HUES64 (cell line): ENCODE results near the gene EMC10.
A peak's percentile ranks its signal among the peaks of the same experiment; 100 is the strongest.

Source experiments
- H3K27ac ChIP-seq: 2 replicates; pipeline ENCODE4 v1.7.0; 2013; ENCODE audit warnings: low read depth, low read length, inconsistent platforms
- H3K27me3 ChIP-seq: 2 replicates; pipeline ENCODE4 v1.6.1; 2013; ENCODE audit warnings: mild to moderate bottlenecking, low read length; ENCODE audit not compliant: insufficient read depth
- H3K36me3 ChIP-seq: 2 replicates; pipeline ENCODE4 v1.6.1; 2013; ENCODE audit warnings: mild to moderate bottlenecking, low read length; ENCODE audit not compliant: insufficient read depth
- H3K4me1 ChIP-seq: 2 replicates; pipeline ENCODE4 v1.6.1; 2013; ENCODE audit warnings: mild to moderate bottlenecking, low read length, moderate library complexity; ENCODE audit not compliant: insufficient read depth
- H3K4me3 ChIP-seq: 2 replicates; pipeline ENCODE4 v1.5.1; 2013; ENCODE audit warnings: mild to moderate bottlenecking, low read length, moderate library complexity
- H3K9ac ChIP-seq: 2 replicates; pipeline ENCODE4 v1.6.1; 2013; ENCODE audit warnings: mild to moderate bottlenecking, low read depth, low read length
- H3K9me3 ChIP-seq: 2 replicates; pipeline ENCODE4 v1.6.1; 2013; ENCODE audit warnings: low read depth, low read length; ENCODE audit not compliant: insufficient read depth
- WGBS: fragments of 150-250, 120-280 bp; methylation state at CpG from one replicate; pipeline ENCODE4 v1.1.7; 2013; ENCODE audit warnings: missing lambda C conversion rate; 5-methylcytosine and 5-hydroxymethylcytosine counted together

The EMC10 gene

GRCh38 chr19:50490991-50491472 lies 14.7 kb downstream of the EMC10 start:
- Histone ChIP-seq H3K27ac (no peak overlapping the region), H3K27me3 (peaks cover 35% of the 10 kb centered on the region), H3K4me1 (no peaks in the 10 kb centered on the region; the same call in 1 of the 2 replicates), H3K9me3 (peaks cover 17% of the 10 kb centered on the region), H3K36me3 (no peaks in the 10 kb centered on the region), H3K4me3 (no peak overlapping the region), H3K9ac (no peak overlapping the region)
- 82% methylated on average over 26 of the region's 26 CpGs for WGBS

GRCh38 chr19:50492303-50493052 lies 16.2 kb downstream of the EMC10 start:
- H3K27me3 ChIP-seq = peaks cover 44% of the 10 kb centered on the region
- no peaks in the 10 kb centered on the region for H3K36me3 ChIP-seq
- H3K27ac ChIP-seq = no peak overlapping the region
- 42% methylated on average over 9 of the region's 12 CpGs for WGBS
- H3K4me3 ChIP-seq = no peak overlapping the region
- H3K9me3 ChIP-seq = peaks cover 6% of the 10 kb centered on the region; the same call in 1 of the 2 replicates
- no peak overlapping the region for H3K9ac ChIP-seq
- H3K4me1 ChIP-seq = no peaks in the 10 kb centered on the region; the same call in 1 of the 2 replicates

DNA sequence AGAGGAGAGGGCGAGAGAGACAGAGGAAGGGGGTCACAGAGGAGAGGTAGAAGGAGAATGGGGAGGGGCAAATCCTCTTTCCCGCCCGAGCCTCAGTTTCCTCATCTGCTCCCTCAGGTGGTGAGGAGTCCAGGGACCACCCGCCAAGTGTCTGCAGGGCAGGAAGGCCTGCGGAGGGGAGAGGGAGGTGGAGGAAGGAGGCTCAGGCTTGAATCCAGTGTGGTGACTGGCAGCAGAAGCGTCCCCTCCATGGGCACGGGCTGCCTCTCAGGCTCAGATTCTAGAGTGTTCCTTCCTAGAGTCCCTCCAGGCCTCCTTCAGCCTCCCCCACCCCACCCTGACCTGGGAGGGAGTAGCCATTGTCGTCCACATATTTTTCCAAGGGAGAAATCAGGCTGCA lies 16.9 kb downstream of the EMC10 start:
- H3K27me3 ChIP-seq = peaks cover 51% of the 10 kb centered on the region
- 69% methylated on average over 8 of the region's 8 CpGs for WGBS

GRCh38 chr19:50494186-50495019 lies 18.1 kb downstream of the EMC10 start:
- H3K27me3 ChIP-seq = peaks cover 56% of the 10 kb centered on the region
- 58% methylated on average over 4 of the region's 7 CpGs for WGBS
- peaks cover 6% of the 10 kb centered on the region; the same call in 1 of the 2 replicates for H3K9me3 ChIP-seq

More for the DNA sequence above, 16.9 kb downstream of the EMC10 start:
- Histone ChIP-seq H3K27ac (no peak overlapping the region), H3K36me3 (no peaks in the 10 kb centered on the region), H3K4me3 (no peak overlapping the region), H3K9me3 (peaks cover 6% of the 10 kb centered on the region; the same call in 1 of the 2 replicates), H3K9ac (no peak overlapping the region), H3K4me1 (no peaks in the 10 kb centered on the region; the same call in 1 of the 2 replicates)

DNA sequence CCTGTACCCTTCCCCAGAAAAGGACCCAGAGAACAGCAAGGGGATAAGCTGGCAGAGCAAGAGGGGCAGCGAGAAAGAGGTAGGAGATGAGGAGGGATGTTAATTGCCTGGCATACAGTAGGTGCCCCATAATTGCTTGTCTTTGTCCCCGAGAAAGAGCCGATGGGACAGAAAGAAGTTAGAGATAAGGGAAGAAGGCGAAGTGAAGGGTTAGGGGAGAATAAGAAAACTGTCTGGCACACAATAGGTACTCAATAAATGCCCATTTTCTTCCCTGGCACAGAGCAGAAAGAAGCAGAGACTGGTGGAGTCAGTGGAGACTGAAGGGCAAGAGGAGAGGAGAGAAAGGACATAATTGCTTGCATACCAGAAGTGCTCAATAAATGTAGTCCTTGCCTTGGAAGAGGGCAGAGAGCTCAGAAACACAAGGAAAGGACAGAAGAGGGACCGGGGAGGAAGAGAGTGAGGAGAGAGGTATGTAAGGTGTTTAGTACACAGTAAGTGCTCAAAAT lies 18.8 kb downstream of the EMC10 start:
- Histone ChIP-seq H3K27ac (no peak overlapping the region), H3K36me3 (no peaks in the 10 kb centered on the region), H3K4me3 (no peak overlapping the region), H3K9ac (no peak overlapping the region), H3K9me3 (peaks cover 6% of the 10 kb centered on the region; the same call in 1 of the 2 replicates), H3K27me3 (peaks cover 61% of the 10 kb centered on the region), H3K4me1 (no peaks in the 10 kb centered on the region)
- WGBS = 86% methylated on average over 5 of the region's 5 CpGs

More at GRCh38 chr19:50494186-50495019, 18.1 kb downstream of the EMC10 start:
- no peak overlapping the region for H3K9ac ChIP-seq
- no peaks in the 10 kb centered on the region for H3K36me3 ChIP-seq
- no peak overlapping the region for H3K4me3 ChIP-seq
- H3K4me1 ChIP-seq = no peaks in the 10 kb centered on the region; the same call in 1 of the 2 replicates
- no peak overlapping the region for H3K27ac ChIP-seq

- no peaks in the 10 kb centered on the region for H3K36me3 ChIP-seq
- H3K27me3 ChIP-seq = peaks cover 61% of the 10 kb centered on the region
- H3K9me3 ChIP-seq = no peaks in the 10 kb centered on the region; the same call in 1 of the 2 replicates
- no peaks in the 10 kb centered on the region for H3K4me1 ChIP-seq
- H3K27ac ChIP-seq = no peak overlapping the region
- no peak overlapping the region for H3K9ac ChIP-seq
- 72% methylated on average over 26 of the region's 30 CpGs for WGBS
- H3K4me3 ChIP-seq = no peak overlapping the region
Measured at GRCh38 chr19:50496189-50497021, 20.1 kb downstream of the EMC10 start.

GRCh38 chr19:50497022-50497405 lies 20.7 kb downstream of the EMC10 start:
- Histone ChIP-seq H3K36me3 (no peaks in the 10 kb centered on the region), H3K27ac (no peak overlapping the region), H3K27me3 (peaks cover 55% of the 10 kb centered on the region), H3K4me3 (no peak overlapping the region), H3K4me1 (no peaks in the 10 kb centered on the region), H3K9ac (no peak overlapping the region), H3K9me3 (no peaks in the 10 kb centered on the region)
- 77% methylated on average over 8 of the region's 8 CpGs for WGBS

DNA sequence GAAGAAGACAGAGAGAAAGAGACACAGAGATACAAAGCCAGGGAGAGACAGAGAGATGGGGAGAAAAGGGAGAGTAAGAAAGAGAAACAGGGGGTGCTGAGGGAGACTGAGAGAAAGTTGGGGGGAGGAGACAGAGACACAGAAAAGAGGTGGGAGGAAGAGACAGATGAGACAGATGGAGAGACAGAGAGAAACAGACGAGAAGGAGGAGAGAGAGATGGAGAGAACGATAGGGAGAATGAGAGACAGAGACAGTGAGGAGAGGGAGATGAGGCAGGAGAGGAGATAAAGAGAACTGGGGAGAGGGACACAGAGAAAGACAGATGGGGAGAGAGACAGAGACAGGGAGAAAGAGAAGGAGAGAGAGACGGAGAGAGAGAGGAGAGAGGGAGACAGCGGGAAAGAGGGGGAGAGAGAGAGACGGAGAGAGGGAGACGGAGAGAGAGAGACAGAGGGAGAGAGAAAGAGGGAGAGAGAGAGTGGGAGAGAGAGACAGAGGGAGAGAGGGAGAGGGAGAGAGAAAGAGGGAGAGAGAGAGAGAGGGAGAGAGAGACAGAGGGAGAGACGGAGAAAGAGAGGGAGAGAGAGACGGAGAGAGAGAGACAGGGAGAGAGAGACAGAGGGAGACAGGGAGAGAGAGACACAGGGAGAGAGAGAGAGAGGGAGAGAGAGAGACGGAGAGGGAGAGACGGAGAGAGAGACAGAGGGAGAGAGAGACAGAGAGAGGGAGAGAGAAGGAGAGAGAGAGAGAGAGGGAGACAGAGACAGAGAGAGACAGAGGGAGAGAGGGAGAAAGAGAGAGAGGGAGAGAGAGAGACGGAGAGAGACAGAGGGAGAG lies 22.1 kb downstream of the EMC10 start:
- Histone ChIP-seq H3K27me3 (peaks cover 43% of the 10 kb centered on the region), H3K9me3 (no peaks in the 10 kb centered on the region), H3K4me1 (no peaks in the 10 kb centered on the region), H3K4me3 (no peak overlapping the region), H3K36me3 (no peaks in the 10 kb centered on the region), H3K9ac (no peak overlapping the region), H3K27ac (no peak overlapping the region)
- WGBS = 80% methylated on average over 11 of the region's 11 CpGs

GRCh38 chr19:50500060-50500752 lies 23.9 kb downstream of the EMC10 start:
- WGBS = 39% methylated on average over 26 of the region's 27 CpGs
- Histone ChIP-seq H3K27me3 (peaks cover 38% of the 10 kb centered on the region), H3K4me3 (peak overlapping the region; percentile 35)

More at GRCh38 chr19:50500060-50500752, 23.9 kb downstream of the EMC10 start:
- no peak overlapping the region for H3K9ac ChIP-seq
- H3K27ac ChIP-seq = no peak overlapping the region
- no peaks in the 10 kb centered on the region for H3K36me3 ChIP-seq
- no peaks in the 10 kb centered on the region for H3K9me3 ChIP-seq
- no peaks in the 10 kb centered on the region for H3K4me1 ChIP-seq
